Mucosa of rectum (tissue), 2 donors: ENCODE results near the gene SH3PXD2B.

Experiments
- H3K27ac ChIP-seq, 2 donors: one replicate each; pipeline ENCODE4 v1.7.0; 2013; ENCODE audit warnings: inconsistent platforms in 2 of 2, low read depth in 2 of 2, low read length in 2 of 2
- H3K27me3 ChIP-seq, 2 donors: one replicate each; pipeline ENCODE4 v1.7.0; 2013; ENCODE audit warnings: low read length in 2 of 2; ENCODE audit not compliant: control insufficient read depth in 2 of 2, insufficient read depth in 2 of 2
- H3K36me3 ChIP-seq, 2 donors: one replicate each; pipeline ENCODE4 v1.7.0; 2013; ENCODE audit warnings: low read length in 2 of 2; ENCODE audit not compliant: control insufficient read depth in 2 of 2, insufficient read depth in 2 of 2
- H3K4me1 ChIP-seq, 2 donors: one replicate each; pipeline ENCODE4 v1.7.0; 2013; ENCODE audit warnings: low read length in 2 of 2, mild to moderate bottlenecking in 1 of 2; ENCODE audit not compliant: control insufficient read depth in 2 of 2, insufficient read depth in 2 of 2
- H3K4me3 ChIP-seq, 2 donors: one replicate each; pipeline ENCODE4 v1.7.0; 2013; ENCODE audit warnings: low read length in 2 of 2
- H3K9ac ChIP-seq, 2 donors: one replicate each; pipeline ENCODE4 v1.7.0; 2013; ENCODE audit warnings: low read length in 2 of 2, low read depth in 1 of 2, mild to moderate bottlenecking in 1 of 2
- H3K9me3 ChIP-seq, 2 donors: one replicate each; pipeline ENCODE4 v1.7.0; 2013; ENCODE audit warnings: low read length in 2 of 2; ENCODE audit not compliant: control insufficient read depth in 2 of 2
- donor health status: healthy.
- donor health status: Normal muscosa, but diverticular disease.

The SH3PXD2B gene

GRCh38 chr5:172493906-172494305, 39.6 kb upstream of the SH3PXD2B start:
- no peaks in the 10 kb centered on the region for H3K9me3 ChIP-seq
- H3K4me3 ChIP-seq = no peak overlapping the region
- no peak overlapping the region for H3K9ac ChIP-seq
- no peaks in the 10 kb centered on the region for H3K36me3 ChIP-seq
- no peaks in the 10 kb centered on the region for H3K27me3 ChIP-seq
- H3K4me1 ChIP-seq = no peaks in the 10 kb centered on the region
- no peak overlapping the region for H3K27ac ChIP-seq

- no peaks in the 10 kb centered on the region for H3K9me3 ChIP-seq
- no peak overlapping the region for H3K27ac ChIP-seq
Measured at GRCh38 chr5:172493461-172493860, 39.1 kb upstream of the SH3PXD2B start.

GRCh38 chr5:172493002-172493401, 38.7 kb upstream of the SH3PXD2B start:
- Histone ChIP-seq H3K9me3 (no peaks in the 10 kb centered on the region), H3K36me3 (no peaks in the 10 kb centered on the region), H3K27ac (no peak overlapping the region), H3K4me1 (no peaks in the 10 kb centered on the region), H3K27me3 (no peaks in the 10 kb centered on the region), H3K4me3 (no peak overlapping the region), H3K9ac (no peak overlapping the region)

More at GRCh38 chr5:172493461-172493860, 39.1 kb upstream of the SH3PXD2B start:
- Histone ChIP-seq H3K27me3 (no peaks in the 10 kb centered on the region), H3K36me3 (no peaks in the 10 kb centered on the region), H3K9ac (no peak overlapping the region), H3K4me3 (no peak overlapping the region), H3K4me1 (no peaks in the 10 kb centered on the region)

- H3K36me3 ChIP-seq = no peaks in the 10 kb centered on the region
- no peaks in the 10 kb centered on the region for H3K4me1 ChIP-seq
- H3K27ac ChIP-seq = no peak overlapping the region
- no peak overlapping the region for H3K4me3 ChIP-seq
- H3K9ac ChIP-seq = no peak overlapping the region
- H3K27me3 ChIP-seq = no peaks in the 10 kb centered on the region
- H3K9me3 ChIP-seq = no peaks in the 10 kb centered on the region
Measured at GRCh38 chr5:172492097-172492840, 37.9 kb upstream of the SH3PXD2B start.

- Histone ChIP-seq H3K36me3 (no peaks in the 10 kb centered on the region), H3K9ac (no peak overlapping the region), H3K4me1 (no peaks in the 10 kb centered on the region), H3K27ac (no peak overlapping the region), H3K27me3 (no peaks in the 10 kb centered on the region), H3K4me3 (no peak overlapping the region), H3K9me3 (no peaks in the 10 kb centered on the region)
Measured at GRCh38 chr5:172491481-172491880, 37.2 kb upstream of the SH3PXD2B start.

GRCh38 chr5:172490514-172491461, 36.5 kb upstream of the SH3PXD2B start:
- Histone ChIP-seq H3K36me3 (no peaks in the 10 kb centered on the region), H3K27me3 (no peaks in the 10 kb centered on the region), H3K4me3 (no peak overlapping the region), H3K9me3 (no peaks in the 10 kb centered on the region), H3K9ac (no peak overlapping the region), H3K27ac (no peak overlapping the region), H3K4me1 (no peaks in the 10 kb centered on the region)

GRCh38 chr5:172488221-172488620, 33.9 kb upstream of the SH3PXD2B start:
- H3K36me3 ChIP-seq = no peaks in the 10 kb centered on the region
- no peak overlapping the region for H3K4me3 ChIP-seq
- H3K9ac ChIP-seq = no peak overlapping the region

GRCh38 chr5:172487671-172488070, 33.3 kb upstream of the SH3PXD2B start:
- Histone ChIP-seq H3K4me3 (no peak overlapping the region), H3K36me3 (no peaks in the 10 kb centered on the region), H3K9ac (no peak overlapping the region), H3K4me1 (no peaks in the 10 kb centered on the region), H3K9me3 (no peaks in the 10 kb centered on the region), H3K27me3 (no peaks in the 10 kb centered on the region), H3K27ac (no peak overlapping the region)

More at GRCh38 chr5:172488221-172488620, 33.9 kb upstream of the SH3PXD2B start:
- Histone ChIP-seq H3K4me1 (no peaks in the 10 kb centered on the region), H3K27ac (no peak overlapping the region), H3K9me3 (no peaks in the 10 kb centered on the region), H3K27me3 (no peaks in the 10 kb centered on the region)

GRCh38 chr5:172486912-172487311, 32.6 kb upstream of the SH3PXD2B start:
- Histone ChIP-seq H3K36me3 (no peaks in the 10 kb centered on the region), H3K4me1 (no peaks in the 10 kb centered on the region), H3K4me3 (no peak overlapping the region), H3K9ac (no peak overlapping the region), H3K9me3 (no peaks in the 10 kb centered on the region), H3K27me3 (no peaks in the 10 kb centered on the region), H3K27ac (no peak overlapping the region)

GRCh38 chr5:172486451-172486850, 32.1 kb upstream of the SH3PXD2B start:
- Histone ChIP-seq H3K36me3 (no peaks in the 10 kb centered on the region), H3K4me3 (no peak overlapping the region), H3K27me3 (no peaks in the 10 kb centered on the region), H3K4me1 (no peaks in the 10 kb centered on the region), H3K27ac (no peak overlapping the region), H3K9me3 (no peaks in the 10 kb centered on the region), H3K9ac (no peak overlapping the region)
